Esophagus muscularis mucosa (tissue), 2 donors: ENCODE results near the gene EXOC1L.

ENCODE experiments used
- POLR2A ChIP-seq: fragments of 450-650 bp; IDR thresholded peaks from one replicate; pipeline ENCODE4 v1.6.1; 2017; ENCODE audit warnings: antibody characterized with exemption, moderate library complexity, mild to moderate bottlenecking, low read depth
- POLR2AphosphoS5 ChIP-seq, 2 donors: sonication (generic); formaldehyde crosslinking; IDR thresholded peaks; one replicate each; pipeline ENCODE4 v1.6.1; 2017; ENCODE audit warnings: antibody characterized with exemption in 2 of 2

- no peak for TF ChIP-seq POLR2AphosphoS5 (IDR thresholded peaks at IDR 0.05)
- TF ChIP-seq POLR2A, result no peak
Measured at GRCh38 chr4:55874831-55875230, 55.2 kb downstream of the EXOC1L start.
